VCaP (cell line): ENCODE measurements around the gene HEYL.

Experiments
- H3K27ac ChIP-seq: fragments of 450-650 bp; 2 replicates; pipeline ENCODE4 v1.5.1; 2017
- TF ChIP-seq, protein P1 (sequence below): fragments of 450-650 bp; conservative IDR thresholded peaks from 2 replicates; pipeline ENCODE4 v1.5.1; 2017; ENCODE audit warnings: mild to moderate bottlenecking, moderate library complexity

Gene HEYL

DNA sequence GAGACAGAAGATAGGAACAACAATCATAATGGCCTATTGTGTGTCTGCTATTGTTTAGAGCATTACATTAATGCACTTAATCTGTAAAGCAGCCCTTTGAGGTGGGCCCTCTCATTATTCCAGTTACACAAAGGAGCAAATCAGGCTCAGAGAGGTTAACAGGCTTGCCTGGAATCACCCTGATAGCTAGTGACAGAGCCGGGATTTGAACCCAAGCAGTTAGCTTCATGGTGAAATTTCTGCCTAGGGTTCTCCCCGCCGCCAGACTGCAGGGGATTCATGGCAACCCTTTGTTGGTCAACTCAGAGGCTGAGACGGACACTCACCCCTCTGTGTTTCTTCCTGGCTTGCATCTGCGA lies 7.1 kb downstream of the HEYL start:
- TF ChIP-seq, protein P1, sequence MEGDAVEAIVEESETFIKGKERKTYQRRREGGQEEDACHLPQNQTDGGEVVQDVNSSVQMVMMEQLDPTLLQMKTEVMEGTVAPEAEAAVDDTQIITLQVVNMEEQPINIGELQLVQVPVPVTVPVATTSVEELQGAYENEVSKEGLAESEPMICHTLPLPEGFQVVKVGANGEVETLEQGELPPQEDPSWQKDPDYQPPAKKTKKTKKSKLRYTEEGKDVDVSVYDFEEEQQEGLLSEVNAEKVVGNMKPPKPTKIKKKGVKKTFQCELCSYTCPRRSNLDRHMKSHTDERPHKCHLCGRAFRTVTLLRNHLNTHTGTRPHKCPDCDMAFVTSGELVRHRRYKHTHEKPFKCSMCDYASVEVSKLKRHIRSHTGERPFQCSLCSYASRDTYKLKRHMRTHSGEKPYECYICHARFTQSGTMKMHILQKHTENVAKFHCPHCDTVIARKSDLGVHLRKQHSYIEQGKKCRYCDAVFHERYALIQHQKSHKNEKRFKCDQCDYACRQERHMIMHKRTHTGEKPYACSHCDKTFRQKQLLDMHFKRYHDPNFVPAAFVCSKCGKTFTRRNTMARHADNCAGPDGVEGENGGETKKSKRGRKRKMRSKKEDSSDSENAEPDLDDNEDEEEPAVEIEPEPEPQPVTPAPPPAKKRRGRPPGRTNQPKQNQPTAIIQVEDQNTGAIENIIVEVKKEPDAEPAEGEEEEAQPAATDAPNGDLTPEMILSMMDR, result no peak
- H3K27ac ChIP-seq, result no peak overlapping the region

DNA sequence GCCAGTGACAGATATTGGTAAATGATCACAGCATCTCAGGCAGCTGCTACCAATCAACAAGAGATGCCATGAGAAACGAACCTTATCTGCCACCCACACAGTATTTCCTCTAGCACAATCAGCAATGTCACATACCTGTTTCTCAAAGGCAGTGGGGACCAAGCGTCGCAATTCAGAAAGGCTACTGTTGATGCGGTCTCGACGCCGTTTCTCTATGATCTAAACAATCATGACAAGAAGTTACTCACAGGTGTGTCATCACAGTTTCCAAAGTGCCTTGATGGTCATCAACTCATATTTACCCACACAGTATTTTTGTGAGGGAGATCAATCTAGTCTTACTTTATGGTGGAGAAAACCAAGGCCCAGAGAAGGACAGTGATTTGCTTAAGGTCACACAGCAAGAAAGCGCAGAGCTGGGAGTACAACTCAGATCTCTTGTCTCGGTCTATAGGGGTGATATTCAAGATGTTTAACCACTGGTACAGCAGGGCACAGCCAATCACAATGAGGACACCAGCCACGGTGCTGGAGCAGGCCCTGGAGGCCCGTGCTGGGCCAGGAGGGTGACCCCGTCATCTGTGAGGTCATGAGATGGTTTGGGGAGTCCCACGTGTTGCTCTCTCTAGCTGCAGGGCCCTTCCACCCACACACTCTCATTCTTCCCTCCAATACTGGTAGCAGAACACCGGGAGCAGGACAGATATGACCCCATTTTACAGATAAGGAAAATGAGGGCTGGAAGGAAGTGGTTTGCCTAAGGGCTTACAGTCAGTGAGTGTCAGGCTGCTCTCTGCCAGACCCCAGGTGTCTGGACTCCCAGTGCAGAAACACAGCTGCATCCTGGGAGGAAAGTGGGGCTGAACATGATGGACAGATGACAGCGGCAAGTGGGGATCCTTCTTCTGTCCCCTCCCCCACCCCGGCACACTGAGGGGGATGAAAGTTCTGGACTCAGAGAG lies 7.8 kb downstream of the HEYL start:
- H3K27ac ChIP-seq, result no peak overlapping the region
- TF ChIP-seq, protein P1, result no peak

DNA sequence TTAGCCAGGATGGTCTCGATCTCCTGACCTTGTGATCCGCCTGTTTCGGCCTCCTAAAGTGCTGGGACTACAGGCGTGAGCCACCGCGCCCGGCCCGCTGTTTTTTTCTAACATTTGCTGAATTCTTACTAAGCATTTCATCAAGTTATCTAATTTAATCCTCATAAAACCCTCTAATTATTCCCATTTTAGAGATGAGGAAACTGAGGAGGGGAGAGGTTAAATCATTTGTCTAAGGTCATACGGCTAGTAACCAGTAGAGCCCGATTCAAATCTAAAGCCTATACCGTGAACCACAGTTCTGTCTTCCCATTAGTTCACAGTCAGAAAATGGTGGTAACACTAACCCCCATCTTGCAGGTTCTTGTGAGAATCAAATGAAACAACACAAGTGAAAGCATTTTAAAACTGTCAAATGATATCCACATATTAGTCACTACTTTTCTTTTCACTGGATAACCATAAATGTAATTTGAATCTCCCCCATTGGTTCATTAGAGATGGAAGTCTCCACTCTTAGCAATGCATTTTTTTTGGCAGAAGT lies 10.6 kb downstream of the HEYL start:
- H3K27ac ChIP-seq, result no peak overlapping the region
- TF ChIP-seq, protein P1, result no peak

DNA sequence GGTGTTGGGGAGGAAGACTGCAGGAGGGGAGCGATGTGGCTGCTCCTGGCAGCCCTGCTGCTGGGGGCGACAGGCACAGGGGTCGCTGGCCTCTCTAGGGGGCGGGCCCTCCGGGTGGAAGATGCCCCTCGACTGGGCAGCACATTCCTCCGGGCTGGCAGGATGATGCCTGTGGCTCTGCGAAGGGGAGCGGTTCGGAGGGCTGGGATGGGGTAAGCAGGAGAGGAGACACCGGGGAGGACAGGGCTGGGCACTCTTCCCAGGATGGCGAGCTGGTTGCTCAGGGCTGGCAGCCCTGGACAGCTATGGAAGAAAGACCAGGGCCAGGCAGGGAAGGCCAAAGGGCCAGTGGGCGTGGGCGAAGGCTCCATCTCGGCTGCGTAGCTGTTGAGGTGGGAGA lies 12.8 kb downstream of the HEYL start:
- no peak overlapping the region for H3K27ac ChIP-seq
- TF ChIP-seq, protein P1, result no peak

DNA sequence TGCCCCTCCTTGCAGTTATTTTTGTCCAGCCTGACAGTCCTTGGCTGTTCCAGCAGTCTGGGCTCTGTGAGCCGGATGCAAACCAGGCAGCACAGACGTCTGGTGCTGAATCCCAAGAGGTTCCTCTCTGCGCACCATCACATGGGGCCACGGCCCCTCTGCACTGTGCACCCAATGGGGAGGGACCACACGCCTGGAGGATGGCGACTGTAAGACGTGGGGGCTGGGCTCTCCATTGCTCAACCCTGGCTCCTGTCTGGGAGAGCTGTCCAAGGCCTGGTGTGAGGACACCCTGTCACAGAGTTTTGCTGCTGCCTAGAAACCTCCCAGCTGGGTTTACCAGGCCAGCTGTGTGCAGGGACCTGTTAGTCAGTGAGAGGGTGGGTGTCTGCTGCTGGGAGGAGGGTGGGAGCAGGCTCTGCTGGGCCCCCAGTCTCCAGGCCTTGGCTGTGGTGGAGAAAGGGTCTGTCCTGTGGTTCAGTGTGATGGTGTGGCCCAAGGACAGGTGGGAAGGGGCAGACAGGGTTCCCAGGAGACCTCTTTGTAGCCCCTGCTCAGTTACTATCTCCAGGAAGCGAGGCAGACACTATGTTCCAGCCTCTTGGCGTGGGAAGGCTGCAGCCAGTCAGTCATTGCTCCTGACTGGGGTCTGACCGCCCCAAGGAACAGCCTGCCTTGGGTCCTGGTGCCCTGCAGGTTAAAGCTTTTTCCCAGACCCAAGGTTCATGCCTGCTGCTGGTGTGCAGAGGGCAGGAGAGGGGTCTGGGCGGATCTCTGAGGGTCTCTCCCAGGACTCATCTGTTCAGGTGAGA lies 13.8 kb downstream of the HEYL start:
- TF ChIP-seq, protein P1, result no peak

DNA sequence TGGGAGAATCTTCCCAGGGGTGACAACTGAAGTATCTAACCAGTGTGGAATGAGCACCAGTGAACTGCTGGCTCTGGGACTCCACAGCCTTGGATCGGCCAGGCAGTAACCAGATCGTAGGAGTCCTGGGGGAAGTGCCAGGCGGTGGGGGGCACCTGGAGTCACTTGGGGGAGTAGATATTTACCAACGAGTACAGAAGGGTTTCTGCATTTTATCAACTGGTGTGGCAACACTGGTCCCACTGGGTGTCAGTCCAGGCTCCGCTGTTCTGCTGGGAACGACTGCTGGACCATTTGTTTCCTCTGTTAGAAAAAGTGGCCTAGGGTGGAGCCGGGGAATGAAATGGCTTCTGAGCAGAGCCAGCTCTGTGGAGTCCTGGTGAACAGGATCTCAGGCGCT lies 14.4 kb downstream of the HEYL start:
- no peak overlapping the region for H3K27ac ChIP-seq
- TF ChIP-seq, protein P1, result no peak

More for the DNA sequence above, 13.8 kb downstream of the HEYL start:
- no peak overlapping the region for H3K27ac ChIP-seq

DNA sequence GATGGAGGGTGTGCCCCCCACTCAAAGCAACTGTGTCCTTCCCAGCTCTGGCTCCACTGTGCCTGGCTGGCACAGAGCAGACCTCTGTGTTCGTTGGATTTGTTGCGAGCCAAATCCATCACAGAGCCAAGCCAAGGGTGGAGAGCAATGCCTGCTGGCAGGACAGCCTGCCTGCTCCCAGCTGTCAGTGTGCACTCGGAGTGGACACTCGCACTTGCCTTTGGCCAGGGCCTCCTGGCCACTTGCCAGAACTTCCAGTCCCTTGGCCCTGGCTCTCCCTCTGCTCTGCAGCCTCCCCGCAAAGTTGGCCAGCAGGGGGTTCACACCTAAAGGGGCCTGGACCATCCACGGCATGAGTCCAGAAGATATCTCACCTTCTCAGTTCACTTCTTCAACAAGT lies 16.4 kb downstream of the HEYL start:
- no peak overlapping the region for H3K27ac ChIP-seq
- TF ChIP-seq, protein P1, result no peak
